ENCODE measurements around the gene SLC1A6. TPM values are rescaled to one million over a fixed set of nuclear protein-coding genes. Genes with fewer than 3 reads are reported as not detected.
"Not testable (repeated sequence)": the region's sequence is repeated elsewhere in the genome, so short reads cannot be mapped to it uniquely, and the experiment has no call there.

Gene SLC1A6
- total RNA-seq, 2 donors from 2014 or later: not detected

DNA sequence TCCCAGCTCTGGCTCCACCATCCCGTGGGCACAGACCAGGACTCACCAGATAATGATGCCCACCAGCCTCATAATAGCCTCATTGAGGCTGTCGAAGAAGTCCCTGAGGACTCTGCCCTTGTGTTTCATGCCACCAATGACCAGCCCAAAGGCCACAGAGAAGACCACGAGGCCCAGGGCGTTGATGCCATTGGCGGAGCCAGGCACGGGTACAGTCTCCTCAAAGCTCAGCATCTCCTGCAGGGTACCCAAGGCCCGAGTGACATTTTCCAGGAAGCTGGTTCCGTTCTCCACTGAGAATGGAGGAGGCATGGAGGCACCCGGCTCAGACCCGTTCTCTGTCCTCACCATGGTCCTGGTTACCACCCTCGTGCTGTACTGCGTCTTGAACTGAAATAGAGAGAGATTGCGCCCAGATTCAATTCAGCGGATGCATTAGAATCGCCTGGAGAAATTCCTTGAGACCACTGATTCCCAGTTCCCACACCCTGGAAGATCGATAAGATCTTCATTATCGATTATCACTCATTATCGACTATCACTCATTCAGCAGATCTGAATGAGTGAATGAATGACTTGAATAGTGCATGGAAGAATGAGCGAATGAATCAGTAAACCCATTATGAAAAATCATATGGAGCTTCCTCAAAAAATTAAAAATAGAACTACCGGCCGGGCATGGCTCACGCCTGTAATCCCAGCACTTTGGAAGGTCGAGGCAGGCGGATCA is 17.5 kb downstream of the SLC1A6 start:
- DNase-seq (ENCODE audit: low spot score): no peak
- intact Hi-C loops (cut with DNase I): no loop called here

DNA sequence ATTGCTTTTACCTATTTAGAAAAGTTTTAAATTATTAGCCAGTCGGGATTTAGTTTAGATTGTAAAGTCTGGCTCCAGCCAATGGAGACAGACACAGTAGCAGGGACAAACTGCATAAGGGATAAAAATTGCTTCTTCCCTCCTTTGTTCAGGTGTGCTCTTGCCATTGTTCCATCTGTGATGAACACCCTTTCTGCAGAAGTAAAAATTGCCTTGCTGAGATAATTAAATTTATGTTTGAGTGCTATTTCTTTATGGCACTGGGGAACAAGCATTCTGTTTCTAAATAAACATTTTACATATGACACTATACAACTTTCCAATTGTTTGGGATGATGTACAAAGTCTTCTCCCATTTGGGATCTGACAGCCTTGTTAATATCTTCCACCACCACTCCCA is 20.4 kb downstream of the SLC1A6 start:
- no peak for DNase-seq (ENCODE audit: low spot score)
- intact Hi-C loops (cut with DNase I): no loop called here

DNA sequence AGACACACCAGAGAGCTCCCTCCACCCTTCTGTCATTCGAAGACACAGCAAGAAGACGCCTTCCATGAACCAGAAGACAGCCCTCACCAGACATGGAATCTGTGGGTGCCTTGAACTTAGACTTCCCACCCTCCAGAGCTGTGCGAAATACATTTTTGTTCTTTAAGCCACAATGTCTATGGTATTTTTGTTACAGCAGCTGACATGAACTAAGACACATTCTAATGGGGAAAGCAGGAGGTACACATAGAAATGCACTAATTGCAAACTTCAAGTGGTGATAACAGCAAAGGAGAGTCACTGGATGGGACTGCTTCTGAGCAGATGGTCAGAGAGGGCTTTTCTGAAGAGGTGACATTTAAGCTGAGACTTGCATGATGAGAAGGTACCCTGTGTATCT is 22.2 kb downstream of the SLC1A6 start:
- DNase-seq (ENCODE audit: low spot score): no peak
- intact Hi-C loops (cut with DNase I): no loop called here

DNA sequence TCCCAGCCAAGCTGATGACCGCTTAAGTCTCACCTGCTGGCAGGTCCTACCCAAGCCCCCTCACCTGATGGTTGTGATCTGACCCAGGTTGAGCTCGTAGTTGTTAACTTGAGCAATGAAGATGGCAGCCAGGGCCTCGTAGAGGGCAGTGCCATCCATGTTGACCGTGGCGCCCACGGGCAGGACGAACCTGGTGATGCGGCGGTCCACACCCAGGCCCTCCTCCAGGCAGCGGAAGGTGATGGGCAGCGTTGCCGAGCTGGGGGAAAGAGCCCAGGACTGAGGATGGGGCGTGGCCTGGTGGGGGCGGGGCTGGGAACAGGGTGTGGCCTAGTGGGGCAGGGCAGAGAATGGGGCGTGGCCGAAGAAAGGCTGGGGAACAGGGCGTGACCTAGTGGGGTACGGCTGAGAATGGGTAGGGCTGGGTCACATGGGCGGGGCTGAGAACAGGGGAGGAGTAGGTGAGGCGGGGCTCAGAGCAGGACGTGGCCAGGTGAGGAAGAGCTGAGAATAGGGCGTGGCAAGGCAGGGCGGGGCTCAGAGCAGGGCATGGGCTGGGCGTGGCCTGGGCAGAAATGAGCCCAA is 25.5 kb downstream of the SLC1A6 start:
- no peak for DNase-seq (ENCODE audit: low spot score)
- intact Hi-C loops (cut with DNase I): no loop called here

DNA sequence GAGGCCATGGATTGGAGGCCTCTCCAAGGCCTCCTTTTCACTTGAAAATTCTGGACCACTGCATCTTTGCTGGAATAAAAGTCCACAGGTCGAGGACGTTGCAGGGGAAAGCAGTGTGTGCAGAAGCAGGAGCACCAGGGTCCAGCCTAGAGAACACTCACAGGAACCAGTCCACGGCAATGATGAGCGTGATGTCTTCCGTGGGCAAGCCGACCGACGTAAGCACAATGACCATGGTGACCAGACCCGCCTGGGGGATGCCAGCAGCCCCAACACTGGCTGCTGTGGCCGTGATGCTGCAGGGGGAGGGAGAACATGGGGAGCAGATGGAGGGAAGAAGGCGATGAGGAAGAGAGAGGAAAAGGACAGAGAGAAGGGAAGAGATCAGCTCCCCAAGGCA is 26.9 kb downstream of the SLC1A6 start:
- intact Hi-C loops (cut with DNase I): no loop called here
- DNase-seq (ENCODE audit: low spot score): no peak

DNA sequence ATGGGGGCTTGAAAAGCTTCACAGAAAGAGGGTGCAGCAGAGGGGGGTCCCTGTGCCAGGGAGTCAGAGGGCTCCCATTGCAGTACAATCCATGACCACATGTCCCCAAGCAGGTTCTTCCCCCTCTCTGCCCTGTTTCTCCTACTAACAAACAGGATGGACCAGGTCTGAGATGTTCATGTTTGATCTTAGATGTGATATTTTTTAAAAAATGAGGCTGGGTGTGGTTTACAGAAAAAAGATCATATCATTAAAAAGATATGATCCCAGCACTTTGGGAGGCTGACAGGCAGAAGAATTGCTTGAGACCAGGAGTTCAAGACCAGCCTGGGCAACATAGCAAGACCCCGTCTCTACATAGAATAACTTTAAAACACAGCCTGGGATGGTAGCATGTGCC is 29.2 kb downstream of the SLC1A6 start:
- intact Hi-C loops (cut with DNase I): no loop called here

DNA sequence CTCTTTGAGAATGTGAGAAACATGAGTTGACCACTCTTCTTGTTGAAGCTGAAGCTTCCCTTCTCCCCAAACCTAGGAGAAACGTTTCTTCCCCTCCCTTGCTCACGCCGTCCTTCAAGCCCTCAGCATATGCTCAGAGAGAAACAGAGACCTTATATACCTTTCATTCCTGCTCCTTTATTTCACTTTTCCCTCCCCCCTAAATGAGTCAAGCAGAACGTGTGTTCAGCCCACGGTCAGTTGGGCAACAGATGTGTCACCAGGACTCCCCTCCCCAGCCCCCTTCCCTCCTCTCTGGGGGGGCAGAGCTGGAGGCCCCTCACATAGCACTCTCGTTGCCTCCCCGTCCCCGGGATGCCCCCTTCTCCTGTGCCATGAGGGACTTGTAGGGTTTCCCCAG is 29.8 kb downstream of the SLC1A6 start:
- intact Hi-C loops (cut with DNase I): no loop called here

More for the DNA sequence above, 29.2 kb downstream of the SLC1A6 start:
- no peak for DNase-seq (ENCODE audit: low spot score)

DNA sequence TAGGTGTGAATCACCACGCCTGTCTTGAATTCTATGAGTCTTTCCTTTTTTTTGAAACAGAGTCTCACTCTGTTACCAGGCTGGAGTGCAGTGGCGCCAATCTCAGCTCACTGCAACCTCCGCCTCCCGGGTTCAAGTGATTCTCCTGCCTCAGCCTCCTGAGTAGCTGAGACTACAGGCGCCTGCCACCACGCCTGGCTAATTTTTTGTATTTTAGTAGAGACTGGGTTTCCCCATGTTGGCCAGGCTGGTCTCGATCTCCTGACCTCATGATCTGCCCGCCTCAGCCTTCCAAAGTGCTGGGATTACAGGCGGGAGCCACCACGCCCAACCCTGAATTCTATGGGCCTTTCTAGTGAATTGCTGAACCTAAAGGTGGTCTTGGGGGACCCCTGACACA is 30.3 kb downstream of the SLC1A6 start:
- DNase-seq (ENCODE audit: low spot score); intact Hi-C loops (cut with DNase I): not testable (repeated sequence)

More for the DNA sequence above, 29.8 kb downstream of the SLC1A6 start:
- no peak for DNase-seq (ENCODE audit: low spot score)

DNA sequence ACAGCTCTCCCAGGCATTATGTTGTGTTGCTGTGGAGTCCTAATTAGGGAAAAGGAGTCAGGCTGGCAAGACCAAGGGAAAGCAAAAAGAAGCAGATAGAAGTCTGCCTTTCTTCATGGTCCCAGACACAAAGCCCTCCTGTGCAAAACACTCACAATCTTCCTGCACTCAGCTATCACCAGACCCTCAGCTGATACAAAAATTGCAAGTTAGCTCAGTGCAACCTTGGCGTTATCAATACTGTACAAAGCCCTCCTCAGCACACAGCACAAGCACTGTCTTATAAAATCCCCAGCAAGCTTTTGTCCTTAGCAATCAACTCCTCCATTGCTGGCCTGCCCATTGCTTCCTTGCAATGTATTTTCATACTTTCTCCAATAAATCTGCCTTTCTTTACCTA is 35.2 kb downstream of the SLC1A6 start:
- DNase-seq (ENCODE audit: low spot score): no peak
- intact Hi-C loops (cut with DNase I): no loop called here

DNA sequence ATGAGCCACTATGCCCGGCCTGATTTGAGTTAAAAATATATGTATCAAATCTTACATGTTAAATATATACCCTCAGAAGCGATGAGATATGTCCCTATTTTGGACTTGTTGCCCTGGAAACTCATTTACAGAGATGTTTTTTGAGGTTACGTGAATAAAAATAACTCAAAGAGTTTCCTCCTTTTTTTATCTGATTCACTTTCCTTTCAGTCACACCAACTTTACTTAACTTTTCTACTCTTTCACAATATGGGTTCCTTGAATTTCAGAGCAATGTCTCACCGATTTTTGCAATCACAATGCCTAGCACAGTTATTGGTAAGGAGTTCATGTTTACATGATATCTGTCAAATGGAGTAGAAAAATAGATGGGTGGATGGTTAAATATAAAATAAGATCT is 36.1 kb downstream of the SLC1A6 start:
- intact Hi-C loops (cut with DNase I): no loop called here
- no peak for DNase-seq (ENCODE audit: low spot score)

DNA sequence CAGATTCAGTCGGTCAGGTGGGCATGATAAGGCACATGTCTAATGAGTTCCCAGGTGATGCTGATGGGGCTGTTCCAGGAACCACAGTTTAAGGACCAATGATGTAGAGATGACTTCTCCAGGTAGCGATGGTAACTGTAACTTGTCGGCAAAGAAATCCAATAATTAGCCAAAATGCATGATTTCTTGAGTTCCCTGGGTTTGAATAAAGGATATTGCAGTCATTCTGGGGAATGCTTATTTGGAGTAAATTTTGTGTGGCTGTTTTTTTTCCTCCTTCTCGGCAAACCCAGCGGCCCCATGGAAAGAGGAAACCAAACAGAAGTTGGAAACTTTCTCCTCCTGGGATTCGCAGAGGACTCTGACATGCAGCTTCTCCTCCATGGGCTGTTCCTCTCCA is 38.5 kb downstream of the SLC1A6 start, which contains the start of gene OR7C2:
Gene OR7C2 (plus strand): TSS at position 301 of the 400 bp plus-strand sequence. CDS start 0 bp downstream, at position 301.
- DNase-seq (ENCODE audit: low spot score): no peak
- intact Hi-C loops (cut with DNase I): no loop called here

DNA sequence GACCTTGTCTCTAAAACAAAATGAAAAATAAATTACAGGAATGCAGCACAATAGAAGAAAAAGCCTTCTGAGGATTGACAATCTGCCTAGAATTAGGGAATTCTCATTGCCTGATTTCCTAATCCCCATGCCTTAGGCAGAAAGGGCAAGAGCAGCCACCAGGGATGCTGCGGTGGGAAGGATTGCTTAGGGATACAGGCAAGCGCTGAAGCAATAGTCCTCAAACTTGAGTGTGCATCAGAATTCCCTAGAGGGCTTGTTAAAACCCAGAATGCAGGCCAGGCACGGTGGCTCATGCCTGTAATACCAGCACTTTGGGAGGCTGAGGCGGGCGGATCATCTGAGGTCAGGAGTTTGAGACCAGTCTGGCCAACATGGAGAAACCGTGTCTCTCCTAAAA is 39.4 kb downstream of the SLC1A6 start:
- no peak for DNase-seq (ENCODE audit: low spot score)
- intact Hi-C loops (cut with DNase I): no loop called here

DNA sequence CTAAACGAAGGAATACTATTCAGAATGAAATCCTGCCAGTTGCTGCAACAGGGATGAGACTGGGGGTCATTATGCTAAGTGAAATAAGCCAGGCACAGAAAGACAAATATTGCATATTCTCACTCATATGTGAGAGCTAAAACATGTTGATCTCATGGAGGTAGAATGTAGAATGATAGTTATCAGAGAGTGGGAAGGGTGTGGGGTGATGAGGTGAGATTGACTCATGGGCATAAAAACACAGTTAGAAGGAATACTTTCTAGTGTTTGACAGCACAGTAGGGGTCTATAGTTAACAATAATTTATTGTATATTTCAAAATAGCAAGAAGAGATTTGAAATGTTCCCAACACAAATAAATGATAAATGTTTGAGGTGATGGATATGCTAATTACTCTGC is 46.2 kb downstream of the SLC1A6 start:
- intact Hi-C loops (cut with DNase I): no loop called here
- no peak for DNase-seq (ENCODE audit: low spot score)

DNA sequence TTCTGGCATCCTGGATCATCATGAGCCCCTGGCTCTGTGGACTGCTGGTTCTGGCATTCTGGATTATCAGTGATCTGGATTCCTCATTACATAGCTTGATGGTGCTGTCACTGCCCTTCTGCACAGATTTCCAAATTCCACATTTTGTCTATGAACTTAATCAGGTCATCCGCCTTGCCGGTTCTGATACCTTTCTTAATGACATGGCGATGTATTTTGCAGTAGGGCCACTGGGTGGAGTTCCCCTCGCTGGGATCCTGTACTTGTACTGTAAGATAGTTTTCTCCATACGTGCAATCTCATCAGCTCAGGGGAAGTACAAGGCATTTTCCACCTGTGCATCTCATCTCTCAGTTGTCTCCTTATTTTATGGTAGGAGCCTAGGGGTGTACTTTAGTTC is 62.8 kb downstream of the SLC1A6 start:
- no peak for DNase-seq (ENCODE audit: low spot score)
- intact Hi-C loops (cut with DNase I): no loop called here

DNA sequence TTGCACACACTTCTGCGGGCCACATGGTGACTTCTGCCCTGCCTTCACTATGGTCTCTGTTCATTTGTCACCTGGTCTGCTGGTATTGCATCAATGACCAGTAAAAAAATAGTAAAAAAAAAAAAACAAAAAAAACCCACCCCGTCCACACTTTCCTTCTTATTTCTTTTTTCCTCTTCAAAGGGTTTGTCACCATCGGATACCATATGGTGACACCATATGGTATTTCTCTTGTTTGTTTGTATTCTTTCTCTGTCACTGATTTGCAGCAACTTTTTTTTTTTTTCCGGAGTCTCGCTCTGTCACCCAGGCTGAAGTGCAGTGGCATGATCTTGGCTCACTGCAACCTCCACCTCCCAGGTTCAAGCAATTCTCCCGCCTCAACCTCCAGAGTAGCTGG is 64.5 kb downstream of the SLC1A6 start:
- intact Hi-C loops (cut with DNase I): no loop called here
- no peak for DNase-seq (ENCODE audit: low spot score)

DNA sequence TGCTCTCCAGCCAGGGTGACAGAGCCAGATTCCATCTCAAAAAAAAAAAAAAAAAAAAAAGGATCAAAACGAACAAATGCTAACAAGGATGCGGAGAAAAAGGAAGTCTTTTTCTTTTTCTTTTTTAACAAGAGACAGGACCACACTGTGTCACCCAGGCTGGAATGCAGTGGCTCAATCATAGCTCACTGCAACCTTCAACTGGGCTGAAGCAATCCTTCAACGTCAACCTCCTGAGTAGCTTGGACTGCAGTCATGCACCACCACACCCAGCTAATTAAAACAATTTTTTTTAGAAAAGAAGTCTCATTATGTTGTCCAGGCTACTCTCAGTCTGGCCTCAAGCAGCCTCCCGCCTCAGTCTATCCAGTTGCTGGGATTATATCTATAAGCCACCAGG is 73.0 kb downstream of the SLC1A6 start:
- no peak for DNase-seq (ENCODE audit: low spot score)
- intact Hi-C loops (cut with DNase I): no loop called here

DNA sequence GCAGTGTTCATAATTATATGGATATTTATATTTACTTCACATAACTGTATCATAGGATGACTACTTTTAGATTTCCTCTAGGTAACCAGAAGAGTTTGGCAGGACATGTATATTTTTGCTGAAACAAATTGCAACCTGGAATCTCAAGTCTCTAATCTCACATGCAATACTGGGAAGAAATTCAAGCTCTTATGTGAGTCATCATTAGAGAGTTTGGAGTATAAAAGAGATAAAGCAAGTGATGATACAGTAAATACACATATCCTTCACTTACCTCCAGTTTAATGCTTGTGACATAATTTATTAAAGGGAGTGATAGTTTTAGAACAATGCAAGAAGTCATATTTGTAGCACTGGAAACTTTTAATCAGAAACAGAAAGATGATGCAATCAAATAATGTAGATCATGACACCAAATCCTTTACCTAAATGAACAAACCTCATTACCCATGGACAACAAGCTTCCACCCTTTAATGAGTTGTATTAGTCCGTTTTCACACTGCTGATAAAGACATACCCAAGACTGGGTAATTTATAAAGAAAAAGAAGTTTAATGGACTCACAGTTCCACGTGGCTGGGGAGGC is 77.9 kb downstream of the SLC1A6 start:
- DNase-seq (ENCODE audit: low spot score): no peak
- intact Hi-C loops (cut with DNase I): no loop called here
